GM12873 (cell line): ENCODE data around the gene RBM15.

Source experiments
- CTCF ChIP-seq: IDR thresholded peaks from 2 replicates; pipeline ENCODE4 v1.5.1; 2012; ENCODE audit warnings: low read depth, mild to moderate bottlenecking, moderate library complexity, low read length, control low read depth; ENCODE audit not compliant: insufficient read depth; ENCODE audit errors: missing control alignments

Gene RBM15

GRCh38 chr1:110300412-110301085 lies 38.6 kb upstream of the RBM15 start:
- no peak for TF ChIP-seq CTCF

GRCh38 chr1:110302836-110303235 lies 36.3 kb upstream of the RBM15 start:
- no peak for TF ChIP-seq CTCF

- no peak for TF ChIP-seq CTCF
Measured at GRCh38 chr1:110305900-110306420, 33.2 kb upstream of the RBM15 start.

- no peak for TF ChIP-seq CTCF
Measured at GRCh38 chr1:110307239-110307974, 31.8 kb upstream of the RBM15 start.

GRCh38 chr1:110308247-110308646 lies 30.9 kb upstream of the RBM15 start:
- TF ChIP-seq CTCF: no peak

- TF ChIP-seq CTCF: no peak
Measured at GRCh38 chr1:110309139-110309538, 30.0 kb upstream of the RBM15 start.

- no peak for TF ChIP-seq CTCF
Measured at GRCh38 chr1:110309767-110310166, 29.4 kb upstream of the RBM15 start.
